ENCODE data around the gene U2AF2. TPM values are rescaled to one million over a fixed set of nuclear protein-coding genes. Genes with fewer than 3 reads are reported as not detected.

U2AF2 gene
- total and polyA plus RNA-seq, 9 of the 15 experiments (the other 6 are each of a cell fraction or from before 2014, with no cell fraction given): 3.0 to 331 (median 157) TPM

GRCh38 chr19:55699221-55699620, 44.4 kb downstream of the U2AF2 start:
- CTCF ChIA-PET (ENCODE audit: low intra/inter-chr PET ratio): no interaction called here
- no peak overlapping the region for H3K9ac ChIP-seq (ENCODE audit: insufficient read depth in 1 of 2, low read depth in 2 of 2, low read length in 2 of 2)
- H4K20me1 ChIP-seq (replicated peaks; ENCODE audit: control insufficient read depth, insufficient read depth, low read length): peaks cover 24% of the 10 kb centered on the region
- ATAC-seq (no peak), DNase-seq (ENCODE audit: extremely low read depth in 1 of 4, low spot score in 3 of 4) (no peak), FAIRE-seq (no peak)
- peaks cover 55% of the 10 kb centered on the region; the same call in 2 of the 3 replicates for H3K36me3 ChIP-seq (ENCODE audit: control insufficient read depth, insufficient read depth, low read length)
- intact Hi-C loops (cut with micrococcal nuclease) (no loop called here), in situ Hi-C loops (cut with MboI) (no loop called here)
- H3K9me3 ChIP-seq (replicated peaks; ENCODE audit: control insufficient read depth, insufficient read depth, low read depth, low read length): no peaks in the 10 kb centered on the region; the same call in 1 of the 2 replicates
- no peaks in the 10 kb centered on the region for H3K27me3 ChIP-seq (ENCODE audit: control insufficient read depth in 2 of 2, insufficient read depth in 2 of 2, low read length in 2 of 2)
- peaks cover 4% of the 10 kb centered on the region for H3K9me1 ChIP-seq (ENCODE audit: control insufficient read depth, insufficient read depth, low read length)
- no peak overlapping the region for H3K4me2 ChIP-seq (ENCODE audit: insufficient read depth, low read length)
- POLR2A ChIA-PET: interaction anchor here (0.8 kb wide), 1 partner anchor 13 kb away, joined by 3 read pairs; no protein-coding TSS in a partner anchor
- H3K27ac ChIP-seq (ENCODE audit: extremely low read depth, low read depth, low read length): no peak overlapping the region
- TF ChIP-seq ZNF408 (CRISPR knock-in tag; IDR thresholded peaks at IDR 0.05; ENCODE audit: low read depth) (no peak), ZNF512 (tag; IDR thresholded peaks at IDR 0.05) (no peak), SMARCB1 (IDR thresholded peaks at IDR 0.05; ENCODE audit: insufficient read length, low read depth) (no peak), CBX5 (IDR thresholded peaks at IDR 0.05; ENCODE audit: borderline replicate concordance, low read depth) (no peak), XRCC5 (IDR thresholded peaks at IDR 0.05; ENCODE audit: low read depth, low read length) (no peak), PATZ1 (CRISPR knock-in tag; IDR thresholded peaks at IDR 0.05; ENCODE audit: borderline replicate concordance) (no peak), CXXC5 (CRISPR knock-in tag; IDR thresholded peaks at IDR 0.05) (no peak), SIRT6 (IDR thresholded peaks at IDR 0.05; ENCODE audit: low read depth, low read length) (no peak), BRD4 (IDR thresholded peaks at IDR 0.05) (no peak), KLF13 (tag; IDR thresholded peaks at IDR 0.05; ENCODE audit: borderline replicate concordance, low read depth) (no peak), HEY1 (CRISPR knock-in tag; IDR thresholded peaks at IDR 0.05; ENCODE audit: borderline replicate concordance) (no peak), ZBTB1 (CRISPR knock-in tag; IDR thresholded peaks at IDR 0.05; ENCODE audit: borderline replicate concordance, low read depth) (no peak)
- H3K4me3 ChIP-seq: no peak overlapping the region
- H3K4me1 ChIP-seq (replicated peaks in 1 of 2; ENCODE audit: control insufficient read depth in 2 of 2, insufficient read depth in 2 of 2, low read length in 2 of 2): peaks cover 10 to 31% of the 10 kb centered on the region in 2 experiments; a peak in 4 of 5 replicates
- no peak overlapping the region for H2AFZ ChIP-seq (ENCODE audit: low read depth, low read length)
- BruUV-seq (replicated peaks): no TSS peak
- H3K79me2 ChIP-seq (ENCODE audit: control insufficient read depth, insufficient read depth, low read length): no peaks in the 10 kb centered on the region
- WGBS (ENCODE audit: insufficient coverage, low coverage, missing lambda C conversion rate): 85% methylated on average over 11 of the region's 11 CpGs

All from K562 (cell line).